Neural cell (in vitro differentiated cells): ENCODE results near the gene TSPAN3. TPM values are rescaled to one million over a fixed set of nuclear protein-coding genes. Genes with fewer than 3 reads are reported as not detected.

Experiments used
- H2AFZ ChIP-seq: fragments of 200-600, 300-800 bp; sonication (generic), shearing (Covaris generic); 2 replicates; pipeline ENCODE4 v1.6.0; 2014; ENCODE audit warnings: low read depth, mild to moderate bottlenecking, antibody characterized with exemption, low read length, moderate library complexity
- H3F3A ChIP-seq: fragments of 200-600 bp; shearing (Covaris generic); 2 replicates; pipeline ENCODE4 v1.6.1; 2016; ENCODE audit warnings: mild to moderate bottlenecking, moderate library complexity, mixed read lengths, antibody characterized with exemption, low read length; ENCODE audit not compliant: insufficient read depth, poor library complexity, severe bottlenecking
- H3K27ac ChIP-seq: fragments of 200-600, 300-800 bp; sonication (generic), shearing (Covaris generic); 2 replicates; pipeline ENCODE4 v1.5.1; 2014; ENCODE audit warnings: mild to moderate bottlenecking, low read length, moderate library complexity
- H3K27me3 ChIP-seq: fragments of 300-800, 200-600 bp; sonication (generic), shearing (Covaris generic); 2 replicates; pipeline ENCODE4 v1.6.0; 2014; ENCODE audit warnings: mild to moderate bottlenecking, low read depth, low read length, moderate library complexity; ENCODE audit not compliant: insufficient read depth
- H3K36me3 ChIP-seq: fragments of 300-800, 200-600 bp; sonication (generic), shearing (Covaris generic); 2 replicates; pipeline ENCODE4 v1.5.1; 2014; ENCODE audit warnings: mild to moderate bottlenecking, antibody characterized with exemption, low read length, moderate library complexity; ENCODE audit not compliant: insufficient read depth
- H3K4me2 ChIP-seq: fragments of 300-800, 200-600 bp; sonication (generic), shearing (Covaris generic); 2 replicates; pipeline ENCODE4 v1.6.0; 2014; ENCODE audit warnings: mild to moderate bottlenecking, low read length
- H3K4me3 ChIP-seq: fragments of 300-800, 200-600 bp; sonication (generic), shearing (Covaris generic); 2 replicates; pipeline ENCODE4 v1.5.1; 2014; ENCODE audit warnings: mild to moderate bottlenecking, low read length, moderate library complexity
- H3K79me2 ChIP-seq: fragments of 200-600 bp; shearing (Covaris generic); replicated peaks from 2 replicates; pipeline ENCODE4 v1.6.0; 2014; ENCODE audit warnings: mild to moderate bottlenecking, low read length, moderate library complexity; ENCODE audit not compliant: insufficient read depth
- H3K9ac ChIP-seq: fragments of 300-800, 200-600 bp; sonication (generic), shearing (Covaris generic); 2 replicates; pipeline ENCODE4 v1.6.1; 2016; ENCODE audit warnings: mild to moderate bottlenecking, low read length, mixed read lengths
- H3K9me2 ChIP-seq: fragments of 200-600 bp; shearing (Covaris generic); 2 replicates; pipeline ENCODE4 v1.6.1; 2016; ENCODE audit warnings: mild to moderate bottlenecking, low read length, mixed read lengths; ENCODE audit not compliant: insufficient read depth
- H3K9me3 ChIP-seq: fragments of 200-600, 300-800 bp; sonication (generic), shearing (Covaris generic); 2 replicates; pipeline ENCODE4 v1.6.1; 2016; ENCODE audit warnings: mild to moderate bottlenecking, mixed run types, low read length, moderate library complexity, mixed read lengths
- H4K20me1 ChIP-seq: fragments of 200-600 bp; shearing (Covaris generic); 2 replicates; pipeline ENCODE4 v1.6.1; 2016; ENCODE audit warnings: mild to moderate bottlenecking, mixed run types; ENCODE audit not compliant: insufficient read depth
- EP300 ChIP-seq: fragments of 450-650 bp; conservative IDR thresholded peaks from 2 replicates; pipeline ENCODE4 v1.6.1; 2014; ENCODE audit warnings: antibody characterized with exemption, mild to moderate bottlenecking, moderate library complexity; ENCODE audit not compliant: poor library complexity, severe bottlenecking
- EZH2 ChIP-seq: fragments of 200-600, 300-800 bp; shearing (Covaris generic), sonication (generic); IDR thresholded peaks from 2 replicates; pipeline ENCODE4 v1.6.1; 2014; ENCODE audit warnings: antibody characterized with exemption, low read length, borderline replicate concordance, mild to moderate bottlenecking; ENCODE audit not compliant: insufficient read depth, poor library complexity, severe bottlenecking
- MXI1 ChIP-seq: fragments of 450-650 bp; conservative IDR thresholded peaks from 2 replicates; pipeline ENCODE4 v1.6.1; 2014; ENCODE audit warnings: antibody characterized with exemption, mild to moderate bottlenecking; ENCODE audit not compliant: poor library complexity, severe bottlenecking
- POLR2AphosphoS5 ChIP-seq: IDR thresholded peaks from 2 replicates; pipeline ENCODE4 v1.6.1; 2012
- RAD21 ChIP-seq: fragments of 450-650 bp; conservative IDR thresholded peaks from 2 replicates; pipeline ENCODE4 v1.6.1; 2014; ENCODE audit warnings: antibody characterized with exemption, mild to moderate bottlenecking, moderate library complexity
- SMC3 ChIP-seq: fragments of 450-650 bp; conservative IDR thresholded peaks from 2 replicates; pipeline ENCODE4 v1.6.1; 2014; ENCODE audit warnings: antibody characterized with exemption, mild to moderate bottlenecking, moderate library complexity; ENCODE audit not compliant: poor library complexity
- TAF1 ChIP-seq: IDR thresholded peaks from 2 replicates; pipeline ENCODE4 v1.6.1; 2012; ENCODE audit warnings: low read depth
- polyA plus RNA-seq: library from polyadenylated mRNA; depleted of rRNA; stranded (reverse); fragments of >200 nt; gene quantifications from 2 replicates; pipeline ENCODE4 v1.2.3, GENCODE V29; 2014
- TF ChIP-seq, protein P1 (sequence below): IDR thresholded peaks from 2 replicates; pipeline ENCODE4 v1.6.1; 2012; ENCODE audit warnings: borderline replicate concordance
- TF ChIP-seq, protein P2 (sequence below): fragments of 450-650 bp; IDR thresholded peaks from 2 replicates; pipeline ENCODE4 v1.5.1; 2014; ENCODE audit warnings: antibody characterized with exemption, mild to moderate bottlenecking, moderate library complexity; ENCODE audit not compliant: poor library complexity, severe bottlenecking

Gene TSPAN3
- polyA plus RNA-seq, 1 donor from 2014 or later: 815 TPM

DNA sequence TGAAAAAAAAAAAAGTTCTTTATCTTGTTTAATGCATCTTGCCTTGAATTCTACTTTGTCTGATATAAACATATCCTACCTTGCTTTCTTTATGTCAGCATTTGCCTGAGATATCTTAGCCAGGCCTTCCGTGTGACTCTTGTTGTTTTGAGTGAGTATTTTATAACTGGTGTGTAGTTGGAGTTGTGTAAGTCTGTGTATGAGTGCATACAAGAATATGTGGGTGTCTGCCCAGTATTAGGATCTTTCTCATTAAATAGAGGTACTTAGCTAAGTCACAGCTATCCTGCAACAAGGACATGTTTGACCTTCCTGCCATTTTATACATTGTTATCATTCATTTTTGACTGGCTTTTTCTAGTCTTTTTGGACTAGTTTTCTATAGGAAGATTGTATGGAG lies 22.5 kb upstream of the TSPAN3 start:
- H2AFZ ChIP-seq: no peak overlapping the region
- no peak overlapping the region for H3K27ac ChIP-seq
- H3K9me3 ChIP-seq: no peaks in the 10 kb centered on the region
- no peak overlapping the region for H3K4me2 ChIP-seq
- no peaks in the 10 kb centered on the region for H3K27me3 ChIP-seq
- no peak overlapping the region for H3K4me3 ChIP-seq
- H3K36me3 ChIP-seq: no peaks in the 10 kb centered on the region
- no peaks in the 10 kb centered on the region for H3K9me2 ChIP-seq
- H3K9ac ChIP-seq: no peak overlapping the region
- H4K20me1 ChIP-seq: no peaks in the 10 kb centered on the region
- no peaks in the 10 kb centered on the region for H3K79me2 ChIP-seq
- no peaks in the 10 kb centered on the region for H3F3A ChIP-seq
- TF ChIP-seq SMC3: no peak
- TF ChIP-seq TAF1: no peak

DNA sequence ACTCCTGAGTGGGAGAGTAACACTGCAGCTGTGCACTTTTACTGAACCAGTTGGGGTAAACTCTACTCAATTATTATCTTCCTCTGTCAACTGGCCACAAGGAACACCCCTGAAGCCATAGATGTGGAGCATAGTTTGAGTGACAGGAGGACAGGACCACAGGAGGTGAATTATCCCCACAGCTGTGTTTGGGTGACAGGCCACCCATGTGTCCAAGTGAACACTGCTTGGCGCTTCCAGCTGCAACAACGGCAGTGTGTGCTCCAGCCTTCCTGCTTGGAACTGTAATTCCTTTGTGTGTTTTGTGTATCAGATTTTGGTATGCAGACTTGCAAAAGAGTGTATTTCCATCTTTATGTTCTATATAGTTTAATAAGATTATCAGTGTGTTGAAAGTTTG lies 20.2 kb upstream of the TSPAN3 start:
- no peak overlapping the region for H3K4me3 ChIP-seq
- no peaks in the 10 kb centered on the region for H3K9me3 ChIP-seq
- H3F3A ChIP-seq: no peaks in the 10 kb centered on the region
- H3K36me3 ChIP-seq: no peaks in the 10 kb centered on the region
- H3K9me2 ChIP-seq: no peaks in the 10 kb centered on the region
- H3K79me2 ChIP-seq: no peaks in the 10 kb centered on the region
- H3K4me2 ChIP-seq: no peak overlapping the region
- H4K20me1 ChIP-seq: no peaks in the 10 kb centered on the region
- H3K27me3 ChIP-seq: no peaks in the 10 kb centered on the region
- no peak overlapping the region for H3K27ac ChIP-seq
- TF ChIP-seq RAD21 (no peak), EP300 (no peak), MXI1 (no peak), EZH2 (no peak), POLR2AphosphoS5 (no peak), SMC3 (no peak), TAF1 (no peak)
- TF ChIP-seq, protein P1, sequence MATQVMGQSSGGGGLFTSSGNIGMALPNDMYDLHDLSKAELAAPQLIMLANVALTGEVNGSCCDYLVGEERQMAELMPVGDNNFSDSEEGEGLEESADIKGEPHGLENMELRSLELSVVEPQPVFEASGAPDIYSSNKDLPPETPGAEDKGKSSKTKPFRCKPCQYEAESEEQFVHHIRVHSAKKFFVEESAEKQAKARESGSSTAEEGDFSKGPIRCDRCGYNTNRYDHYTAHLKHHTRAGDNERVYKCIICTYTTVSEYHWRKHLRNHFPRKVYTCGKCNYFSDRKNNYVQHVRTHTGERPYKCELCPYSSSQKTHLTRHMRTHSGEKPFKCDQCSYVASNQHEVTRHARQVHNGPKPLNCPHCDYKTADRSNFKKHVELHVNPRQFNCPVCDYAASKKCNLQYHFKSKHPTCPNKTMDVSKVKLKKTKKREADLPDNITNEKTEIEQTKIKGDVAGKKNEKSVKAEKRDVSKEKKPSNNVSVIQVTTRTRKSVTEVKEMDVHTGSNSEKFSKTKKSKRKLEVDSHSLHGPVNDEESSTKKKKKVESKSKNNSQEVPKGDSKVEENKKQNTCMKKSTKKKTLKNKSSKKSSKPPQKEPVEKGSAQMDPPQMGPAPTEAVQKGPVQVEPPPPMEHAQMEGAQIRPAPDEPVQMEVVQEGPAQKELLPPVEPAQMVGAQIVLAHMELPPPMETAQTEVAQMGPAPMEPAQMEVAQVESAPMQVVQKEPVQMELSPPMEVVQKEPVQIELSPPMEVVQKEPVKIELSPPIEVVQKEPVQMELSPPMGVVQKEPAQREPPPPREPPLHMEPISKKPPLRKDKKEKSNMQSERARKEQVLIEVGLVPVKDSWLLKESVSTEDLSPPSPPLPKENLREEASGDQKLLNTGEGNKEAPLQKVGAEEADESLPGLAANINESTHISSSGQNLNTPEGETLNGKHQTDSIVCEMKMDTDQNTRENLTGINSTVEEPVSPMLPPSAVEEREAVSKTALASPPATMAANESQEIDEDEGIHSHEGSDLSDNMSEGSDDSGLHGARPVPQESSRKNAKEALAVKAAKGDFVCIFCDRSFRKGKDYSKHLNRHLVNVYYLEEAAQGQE: no peak
- TF ChIP-seq, protein P2, sequence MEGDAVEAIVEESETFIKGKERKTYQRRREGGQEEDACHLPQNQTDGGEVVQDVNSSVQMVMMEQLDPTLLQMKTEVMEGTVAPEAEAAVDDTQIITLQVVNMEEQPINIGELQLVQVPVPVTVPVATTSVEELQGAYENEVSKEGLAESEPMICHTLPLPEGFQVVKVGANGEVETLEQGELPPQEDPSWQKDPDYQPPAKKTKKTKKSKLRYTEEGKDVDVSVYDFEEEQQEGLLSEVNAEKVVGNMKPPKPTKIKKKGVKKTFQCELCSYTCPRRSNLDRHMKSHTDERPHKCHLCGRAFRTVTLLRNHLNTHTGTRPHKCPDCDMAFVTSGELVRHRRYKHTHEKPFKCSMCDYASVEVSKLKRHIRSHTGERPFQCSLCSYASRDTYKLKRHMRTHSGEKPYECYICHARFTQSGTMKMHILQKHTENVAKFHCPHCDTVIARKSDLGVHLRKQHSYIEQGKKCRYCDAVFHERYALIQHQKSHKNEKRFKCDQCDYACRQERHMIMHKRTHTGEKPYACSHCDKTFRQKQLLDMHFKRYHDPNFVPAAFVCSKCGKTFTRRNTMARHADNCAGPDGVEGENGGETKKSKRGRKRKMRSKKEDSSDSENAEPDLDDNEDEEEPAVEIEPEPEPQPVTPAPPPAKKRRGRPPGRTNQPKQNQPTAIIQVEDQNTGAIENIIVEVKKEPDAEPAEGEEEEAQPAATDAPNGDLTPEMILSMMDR: no peak
- no peak overlapping the region for H3K9ac ChIP-seq
- no peak overlapping the region for H2AFZ ChIP-seq

DNA sequence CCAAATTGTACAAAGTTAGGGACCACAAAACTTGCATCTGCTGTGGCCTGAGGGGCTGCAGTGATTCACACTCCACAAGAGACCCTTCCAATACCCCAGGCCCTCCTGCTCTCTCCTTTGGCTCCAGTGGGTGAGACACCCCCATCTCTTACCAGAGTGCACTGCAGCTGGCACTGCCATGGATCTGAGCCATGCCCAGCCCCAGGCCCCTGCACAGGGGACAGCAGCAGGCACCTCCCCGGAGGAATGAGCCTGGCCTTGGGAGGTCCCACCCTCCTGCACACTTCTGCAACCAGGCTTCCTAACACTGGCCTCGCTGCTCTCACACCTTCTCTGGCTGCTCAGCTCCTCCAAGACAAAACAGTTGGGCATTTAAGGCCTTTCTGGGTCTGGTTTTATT lies 16.3 kb upstream of the TSPAN3 start:
- no peaks in the 10 kb centered on the region for H3K79me2 ChIP-seq
- no peak overlapping the region for H3K9ac ChIP-seq
- no peaks in the 10 kb centered on the region for H4K20me1 ChIP-seq
- no peaks in the 10 kb centered on the region for H3K9me3 ChIP-seq
- H3K4me2 ChIP-seq: no peak overlapping the region
- no peaks in the 10 kb centered on the region for H3K27me3 ChIP-seq
- H3K4me3 ChIP-seq: no peak overlapping the region
- no peak overlapping the region for H3K27ac ChIP-seq
- no peaks in the 10 kb centered on the region for H3K9me2 ChIP-seq
- H2AFZ ChIP-seq: no peak overlapping the region
- H3K36me3 ChIP-seq: no peaks in the 10 kb centered on the region
- H3F3A ChIP-seq: no peaks in the 10 kb centered on the region
- no peak for TF ChIP-seq SMC3
- TF ChIP-seq RAD21: no peak
- no peak for TF ChIP-seq EZH2
- TF ChIP-seq, protein P2: no peak
- TF ChIP-seq, protein P1: no peak
- no peak for TF ChIP-seq MXI1
- TF ChIP-seq EP300: no peak
- no peak for TF ChIP-seq TAF1
- TF ChIP-seq POLR2AphosphoS5: no peak
